Gastroesophageal sphincter (tissue), 3 donors: ENCODE data around the gene PIK3C2G.
"Not testable (repeated sequence)": the region's sequence is repeated elsewhere in the genome, so short reads cannot be mapped to it uniquely, and the experiment has no call there.

ENCODE experiments used
- POLR2A ChIP-seq, 2 donors: fragments of 450-650 bp; IDR thresholded peaks; one replicate each; pipeline ENCODE4 v1.6.1; 2017; ENCODE audit warnings: antibody characterized with exemption in 2 of 2, mild to moderate bottlenecking in 2 of 2, moderate library complexity in 1 of 2
- TF ChIP-seq, protein P1 (sequence below), 4 experiments: fragments of 200-600 bp in 2 of 4; fragments of 450-650 bp in 2 of 4; sonication (generic) in 1 of 4; IDR thresholded peaks; one replicate each; pipeline ENCODE4 v1.5.1; 2017 to 2019; ENCODE audit warnings: antibody characterized with exemption in 4 of 4, mild to moderate bottlenecking in 2 of 4, moderate library complexity in 2 of 4

DNA sequence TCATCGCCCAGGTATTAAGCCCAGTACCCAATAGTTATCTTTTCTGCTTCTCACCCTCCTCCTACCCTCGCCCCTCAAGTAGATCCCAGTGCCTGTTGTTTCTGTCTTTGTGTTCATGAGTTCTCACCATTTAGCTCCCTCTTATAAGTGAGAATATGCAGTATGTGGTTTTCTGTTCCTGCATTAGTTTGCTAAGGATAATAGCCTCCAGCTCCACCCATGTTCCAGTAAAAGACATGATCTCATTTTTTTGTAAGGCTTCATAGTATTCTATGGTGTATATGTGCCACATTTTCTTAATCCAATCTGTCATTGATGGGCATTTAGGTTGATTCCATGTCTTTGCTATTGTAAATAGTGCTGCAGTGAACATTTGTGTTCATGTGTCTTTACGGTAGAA is 281.2 kb downstream of the PIK3C2G start:
- TF ChIP-seq, protein P1, sequence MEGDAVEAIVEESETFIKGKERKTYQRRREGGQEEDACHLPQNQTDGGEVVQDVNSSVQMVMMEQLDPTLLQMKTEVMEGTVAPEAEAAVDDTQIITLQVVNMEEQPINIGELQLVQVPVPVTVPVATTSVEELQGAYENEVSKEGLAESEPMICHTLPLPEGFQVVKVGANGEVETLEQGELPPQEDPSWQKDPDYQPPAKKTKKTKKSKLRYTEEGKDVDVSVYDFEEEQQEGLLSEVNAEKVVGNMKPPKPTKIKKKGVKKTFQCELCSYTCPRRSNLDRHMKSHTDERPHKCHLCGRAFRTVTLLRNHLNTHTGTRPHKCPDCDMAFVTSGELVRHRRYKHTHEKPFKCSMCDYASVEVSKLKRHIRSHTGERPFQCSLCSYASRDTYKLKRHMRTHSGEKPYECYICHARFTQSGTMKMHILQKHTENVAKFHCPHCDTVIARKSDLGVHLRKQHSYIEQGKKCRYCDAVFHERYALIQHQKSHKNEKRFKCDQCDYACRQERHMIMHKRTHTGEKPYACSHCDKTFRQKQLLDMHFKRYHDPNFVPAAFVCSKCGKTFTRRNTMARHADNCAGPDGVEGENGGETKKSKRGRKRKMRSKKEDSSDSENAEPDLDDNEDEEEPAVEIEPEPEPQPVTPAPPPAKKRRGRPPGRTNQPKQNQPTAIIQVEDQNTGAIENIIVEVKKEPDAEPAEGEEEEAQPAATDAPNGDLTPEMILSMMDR (IDR thresholded peaks at IDR 0.05) = not testable (repeated sequence)
- not testable (repeated sequence) for TF ChIP-seq POLR2A (IDR thresholded peaks at IDR 0.05)
